HG03060 (cell line): Measurements from ENCODE around the gene NOL3.

Experiments used
- ATAC-seq: cut with Tn5 transposase; IDR thresholded peaks from one replicate; pipeline ENCODE4 v1.9.1; 2021; ENCODE audit warnings: low read depth, moderate number of reproducible peaks; ENCODE audit not compliant: unreplicated experiment

The NOL3 gene

DNA sequence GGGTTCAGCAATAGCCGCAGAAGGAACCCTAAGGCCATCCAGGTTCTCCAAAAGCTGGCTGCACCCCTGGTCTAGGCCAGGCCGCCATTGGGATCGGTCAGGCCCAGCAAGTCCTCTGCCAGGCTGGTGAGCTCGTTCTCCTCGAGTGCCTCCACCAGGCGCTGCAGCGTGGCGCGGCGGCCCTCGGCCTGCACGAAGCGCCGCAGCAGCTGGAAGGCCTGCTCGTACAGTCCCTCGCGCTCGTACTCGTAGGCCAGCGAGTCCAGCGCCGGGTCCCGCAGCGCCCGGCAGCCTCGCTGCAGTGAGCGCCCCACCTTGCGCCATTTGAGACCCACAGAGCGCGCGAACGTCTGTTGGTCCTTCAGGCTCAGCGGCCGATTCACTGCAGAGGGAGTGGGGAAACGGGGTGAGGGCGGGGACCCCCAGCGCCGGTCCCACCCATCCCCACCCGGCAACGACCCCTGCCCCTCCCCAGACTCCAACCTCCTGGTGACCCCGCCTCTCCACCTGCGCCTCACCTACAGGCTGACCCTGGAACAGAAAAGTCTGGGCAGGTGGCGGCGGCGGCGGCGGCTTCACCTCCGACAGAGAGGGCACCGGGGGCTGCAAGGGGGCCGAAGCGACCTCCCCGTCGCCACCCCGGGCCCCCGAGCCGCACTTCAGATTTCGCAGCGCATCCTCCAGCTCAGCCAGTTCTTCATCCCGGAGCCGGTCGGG, 15.6 kb upstream of the NOL3 start:
- ATAC-seq: no peak

DNA sequence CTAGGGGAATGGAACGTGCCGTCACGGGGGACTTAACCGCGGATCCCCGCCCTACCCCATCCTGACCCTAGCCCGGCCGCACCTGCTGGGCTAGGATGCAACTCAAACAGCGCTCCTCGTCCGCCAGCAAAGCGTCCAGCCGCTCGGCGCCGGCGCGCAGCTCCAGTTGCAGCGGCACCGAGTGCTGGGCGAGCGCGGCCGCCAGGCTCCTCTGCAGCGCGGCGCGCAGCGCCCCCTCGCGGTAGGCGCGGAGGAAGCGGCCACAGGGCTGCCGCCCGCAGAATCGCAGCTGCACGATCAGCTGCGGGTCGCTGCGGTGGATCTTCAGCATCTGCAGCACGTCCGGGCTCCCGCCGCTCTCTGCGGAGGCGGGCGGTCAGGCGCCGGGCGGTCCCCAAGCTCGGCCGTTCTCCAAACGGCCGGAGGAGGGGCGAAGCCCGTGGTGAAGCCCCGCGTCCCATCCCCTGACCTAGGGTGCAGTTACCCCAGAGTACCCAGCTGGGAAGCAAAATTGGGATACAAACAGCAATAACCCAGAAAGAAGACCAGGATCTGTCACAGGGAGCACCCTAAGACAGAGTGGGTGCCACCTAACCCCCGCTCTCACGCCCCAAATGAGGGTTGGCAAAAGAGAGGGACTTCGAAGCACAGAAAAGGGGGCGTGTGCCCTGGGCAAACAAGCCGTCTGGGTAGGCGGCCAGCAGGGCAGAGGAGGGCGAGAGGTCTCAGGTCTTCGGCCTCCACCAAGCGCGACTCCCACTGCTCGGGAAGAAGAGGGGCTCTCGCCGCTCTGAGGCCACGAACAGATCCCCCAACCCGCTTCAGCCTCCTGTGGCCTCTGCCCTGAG, 14.8 kb upstream of the NOL3 start:
- no peak for ATAC-seq

DNA sequence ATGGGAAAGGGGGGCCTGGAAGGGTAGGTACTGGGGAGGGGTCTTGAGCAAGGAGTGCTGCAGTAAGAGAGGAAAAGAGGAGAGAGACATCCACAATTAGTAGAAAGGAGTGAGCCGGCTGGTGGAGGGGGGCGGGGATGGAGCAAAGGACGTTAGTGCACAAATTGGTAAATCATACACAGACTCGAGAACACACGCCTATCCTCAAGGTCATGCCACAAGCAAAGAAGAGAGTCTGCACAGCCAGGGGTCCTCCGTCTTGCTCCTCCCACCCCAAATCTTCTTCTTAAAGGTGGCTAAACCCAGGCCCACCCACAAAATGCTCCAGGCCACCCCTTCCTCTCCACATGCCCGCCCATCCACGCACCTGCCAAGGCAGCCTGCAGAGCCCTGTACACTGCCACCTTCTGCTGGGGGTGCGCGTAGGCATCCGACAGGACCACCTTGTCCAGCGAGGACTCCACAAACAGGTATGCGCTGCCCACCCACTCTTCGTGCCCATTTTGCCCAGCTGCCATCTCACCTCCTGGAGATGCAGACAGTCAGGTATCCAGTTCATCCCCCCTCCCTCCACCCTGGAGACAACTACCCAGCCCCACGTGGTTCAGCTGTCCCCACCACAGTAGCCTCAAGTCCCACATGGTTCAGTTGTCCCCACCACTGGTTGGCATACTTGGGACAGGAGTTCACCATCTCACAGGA, 14.0 kb upstream of the NOL3 start:
- no peak for ATAC-seq

DNA sequence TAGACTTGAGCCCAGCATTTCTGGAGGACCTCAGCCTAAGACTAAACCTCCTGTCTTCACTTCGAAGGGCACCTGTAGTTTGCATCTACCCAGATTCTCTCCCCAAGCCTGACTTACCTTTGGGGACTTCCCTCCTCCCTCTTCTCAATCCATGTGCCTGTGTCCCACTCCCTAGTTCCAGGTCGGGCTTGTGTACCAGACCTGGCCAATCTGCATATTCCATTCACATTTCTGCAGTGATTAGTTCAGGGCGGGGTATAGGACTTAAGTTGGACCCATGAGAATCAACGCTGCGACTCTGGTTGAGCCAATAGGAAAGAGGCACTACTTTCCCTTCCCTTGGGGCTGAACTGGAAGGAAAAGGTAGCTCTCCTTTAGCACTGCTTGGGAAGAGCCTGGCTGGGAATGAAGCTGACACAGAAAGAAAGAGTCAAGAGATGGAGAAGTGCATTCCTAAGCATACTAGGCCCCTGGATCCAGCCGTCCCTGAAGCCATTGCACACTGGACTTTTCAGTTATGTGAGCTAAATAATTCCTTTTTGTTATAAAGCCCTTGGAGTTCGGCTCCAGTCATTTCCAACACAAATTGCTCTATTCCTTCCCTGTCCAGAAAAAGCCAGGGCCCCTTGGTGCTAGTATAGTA, 13.1 kb upstream of the NOL3 start:
- ATAC-seq: no peak

DNA sequence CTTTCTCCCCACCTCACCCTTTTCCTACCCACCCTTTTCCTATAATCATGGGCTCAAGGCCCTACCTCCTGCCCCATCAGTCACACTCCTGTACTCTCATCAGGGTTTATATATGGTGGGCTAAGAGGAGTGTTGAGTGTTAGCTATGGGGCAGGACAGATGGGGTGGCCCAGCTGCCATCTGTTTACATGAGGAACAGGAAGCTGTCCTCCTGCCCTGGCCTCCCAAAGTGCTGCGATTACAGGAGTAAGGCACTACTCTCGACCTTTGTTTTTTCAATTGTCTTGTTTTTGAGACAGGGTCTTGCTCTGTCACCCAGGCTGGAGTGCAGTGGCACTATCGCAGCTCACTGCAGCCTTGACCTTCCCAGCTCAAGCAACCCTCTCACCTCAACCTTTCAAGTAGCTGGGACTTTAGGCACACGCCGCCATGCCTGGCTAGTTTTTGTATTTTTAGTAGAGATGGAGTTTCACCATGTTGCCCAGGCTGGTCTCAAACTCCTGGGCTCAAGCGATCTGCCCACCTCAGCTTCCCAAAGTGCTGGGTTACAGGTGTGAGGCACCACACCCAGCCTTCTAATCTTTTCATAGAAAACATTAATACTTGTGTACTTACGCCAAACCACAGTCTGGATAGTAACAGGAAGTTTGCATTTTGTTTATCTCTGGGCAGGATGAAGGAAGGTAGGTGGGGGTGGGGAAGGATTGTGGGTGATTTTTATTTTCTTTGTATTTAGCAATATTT, 12.3 kb upstream of the NOL3 start:
- ATAC-seq: no peak

DNA sequence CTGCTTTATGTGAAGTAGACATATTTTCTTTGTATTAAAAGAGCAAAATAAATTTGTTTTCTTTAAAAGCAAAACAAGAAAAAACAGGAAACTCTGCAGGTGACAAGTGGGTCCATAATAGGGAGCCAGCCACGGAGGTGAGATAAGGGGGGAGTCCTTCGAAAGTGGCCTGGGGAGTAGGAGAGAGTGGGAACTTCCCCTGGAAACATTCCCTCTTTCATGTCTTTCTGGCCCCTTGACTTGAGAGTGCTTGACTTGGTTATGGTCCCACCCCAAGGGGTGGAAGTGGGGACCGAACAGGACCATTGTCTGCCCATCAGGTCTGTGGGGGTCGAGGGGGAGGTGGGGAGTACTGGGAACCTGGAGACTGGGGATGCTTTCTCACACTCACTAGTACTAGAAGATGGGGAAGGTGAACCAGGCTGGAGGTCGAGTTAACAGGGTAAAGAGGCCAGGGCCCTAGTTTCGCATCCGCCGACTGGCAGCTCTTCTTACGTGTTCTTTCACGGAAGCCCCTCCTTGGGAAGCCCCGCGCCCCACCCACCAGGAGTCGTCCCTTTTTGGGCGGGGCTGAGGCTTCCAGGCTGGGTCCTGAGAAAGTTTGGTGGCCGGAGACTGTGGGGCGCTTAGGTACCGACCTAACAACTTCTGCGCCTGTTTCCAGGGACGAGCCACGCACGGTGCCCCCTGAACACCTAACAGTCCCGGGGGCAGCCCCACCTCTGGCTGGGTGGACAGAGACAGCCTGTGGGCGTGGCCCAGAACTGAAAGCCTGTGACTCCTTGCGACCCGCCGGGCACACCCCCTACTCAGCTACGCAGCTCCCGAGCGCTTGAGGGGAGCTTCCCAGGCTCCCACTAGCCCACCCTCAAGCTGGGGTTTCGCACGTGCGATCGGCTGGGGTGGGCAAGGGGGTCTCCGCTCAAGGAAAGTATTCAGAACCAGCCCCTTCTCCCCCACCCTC, 11.4 kb upstream of the NOL3 start:
- ATAC-seq: peak; percentile 31

DNA sequence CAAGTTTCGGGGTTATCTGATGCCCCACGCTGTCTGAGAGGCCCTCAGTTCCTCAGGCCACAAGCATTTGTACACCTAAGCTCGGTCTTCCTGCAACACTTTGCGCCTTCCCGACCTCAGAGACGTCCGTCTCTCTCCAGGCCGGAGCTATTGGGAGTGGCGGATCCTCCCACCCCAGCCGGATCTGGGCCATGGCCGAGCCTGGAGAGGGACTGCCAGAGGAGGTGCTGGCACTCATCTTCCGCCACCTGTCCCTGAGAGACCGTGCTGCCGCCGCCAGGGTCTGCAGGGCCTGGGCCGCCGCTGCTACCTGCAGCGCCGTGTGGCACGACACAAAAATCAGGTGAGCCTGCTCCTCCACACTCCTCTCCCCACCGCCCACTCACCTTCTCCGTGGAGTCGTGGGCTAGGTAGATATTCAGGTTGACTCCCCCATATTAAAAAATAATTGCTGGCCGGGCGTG, 8.7 kb upstream of the NOL3 start:
- ATAC-seq: no peak

DNA sequence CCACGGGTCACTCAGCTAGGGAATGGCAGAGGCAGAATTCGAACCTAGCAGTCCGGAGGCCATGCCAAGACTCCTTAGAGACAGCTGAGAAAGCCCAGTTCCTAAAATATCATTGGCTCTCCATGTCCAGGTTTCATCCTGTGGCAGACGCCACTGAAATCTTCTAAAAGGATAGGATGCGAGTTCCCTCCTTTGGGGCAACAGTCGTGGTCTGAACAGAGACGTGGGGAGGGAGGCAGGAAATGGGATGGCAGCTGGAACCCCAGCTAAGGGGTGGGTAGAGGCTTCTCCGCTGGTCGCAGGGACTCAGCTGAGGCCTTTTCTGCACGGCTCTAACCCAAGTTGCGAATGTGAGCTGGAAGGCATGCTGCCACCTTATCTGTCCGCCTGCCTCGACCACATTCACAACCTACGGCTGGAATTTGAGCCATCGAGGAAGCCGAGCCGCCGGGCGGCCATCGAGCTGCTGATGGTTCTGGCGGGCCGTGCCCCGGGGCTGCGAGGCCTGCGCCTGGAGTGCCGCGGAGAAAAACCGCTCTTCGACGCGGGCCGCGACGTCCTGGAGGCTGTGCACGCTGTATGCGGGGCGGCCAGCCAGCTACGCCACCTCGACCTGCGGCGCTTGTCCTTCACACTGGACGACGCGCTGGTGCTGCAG, 7.7 kb upstream of the NOL3 start:
- ATAC-seq: no peak

DNA sequence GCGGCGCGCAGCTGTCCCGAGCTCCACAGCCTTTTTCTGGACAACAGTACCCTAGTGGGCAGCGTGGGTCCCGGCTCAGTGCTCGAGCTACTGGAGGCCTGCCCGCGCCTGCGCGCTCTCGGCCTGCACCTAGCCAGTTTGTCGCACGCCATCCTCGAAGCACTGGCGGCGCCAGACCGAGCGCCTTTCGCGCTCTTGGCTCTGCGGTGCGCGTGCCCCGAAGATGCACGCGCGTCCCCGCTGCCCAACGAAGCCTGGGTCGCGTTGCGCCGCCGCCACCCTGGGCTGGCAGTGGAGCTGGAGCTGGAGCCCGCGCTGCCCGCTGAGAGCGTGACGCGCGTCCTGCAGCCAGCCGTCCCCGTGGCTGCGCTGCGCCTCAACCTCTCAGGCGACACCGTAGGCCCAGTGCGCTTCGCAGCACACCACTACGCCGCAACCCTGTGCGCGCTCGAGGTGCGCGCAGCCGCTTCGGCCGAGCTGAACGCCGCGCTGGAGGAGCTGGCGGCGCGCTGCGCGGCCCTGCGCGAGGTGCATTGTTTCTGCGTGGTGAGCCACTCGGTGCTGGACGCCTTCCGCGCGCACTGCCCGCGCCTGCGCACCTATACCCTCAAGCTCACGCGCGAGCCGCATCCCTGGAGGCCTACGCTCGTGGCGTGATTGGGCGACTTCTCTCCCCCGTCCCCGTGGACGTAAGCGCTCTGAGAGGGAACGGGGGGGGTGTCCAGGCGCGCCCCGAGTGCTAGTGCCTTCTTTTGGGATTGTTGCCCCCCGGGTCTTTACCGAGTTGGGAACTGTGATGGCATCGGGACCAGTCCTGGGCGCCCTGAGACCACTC, 7.0 kb upstream of the NOL3 start:
- no peak for ATAC-seq

DNA sequence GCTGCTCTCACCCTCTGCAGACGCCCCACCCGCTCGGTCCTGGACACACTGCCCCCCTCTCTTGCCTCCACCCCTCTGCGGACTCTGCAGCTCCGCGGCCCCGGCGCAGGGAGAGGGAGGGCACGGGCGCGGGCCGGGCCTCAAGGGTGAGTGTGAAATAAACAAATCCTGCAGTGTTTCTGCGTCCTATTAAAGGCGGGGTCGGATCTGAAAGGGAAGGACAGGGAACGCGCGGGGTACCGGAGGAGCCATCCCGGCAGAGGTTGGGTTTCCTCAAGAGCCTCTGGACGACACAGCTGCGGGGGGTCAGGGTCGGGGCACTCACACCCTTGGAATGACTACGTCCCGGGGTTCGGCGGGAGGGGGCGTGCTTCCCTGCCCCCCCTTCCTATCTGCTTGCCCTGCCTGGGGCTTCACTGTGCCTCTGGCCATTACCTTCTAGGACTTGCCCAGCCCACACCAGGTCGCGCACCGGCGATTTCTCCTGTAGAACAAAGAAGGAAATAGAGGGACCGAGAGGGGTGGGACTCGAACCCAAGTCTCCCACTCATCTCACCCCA, 6.3 kb upstream of the NOL3 start:
- ATAC-seq: no peak

DNA sequence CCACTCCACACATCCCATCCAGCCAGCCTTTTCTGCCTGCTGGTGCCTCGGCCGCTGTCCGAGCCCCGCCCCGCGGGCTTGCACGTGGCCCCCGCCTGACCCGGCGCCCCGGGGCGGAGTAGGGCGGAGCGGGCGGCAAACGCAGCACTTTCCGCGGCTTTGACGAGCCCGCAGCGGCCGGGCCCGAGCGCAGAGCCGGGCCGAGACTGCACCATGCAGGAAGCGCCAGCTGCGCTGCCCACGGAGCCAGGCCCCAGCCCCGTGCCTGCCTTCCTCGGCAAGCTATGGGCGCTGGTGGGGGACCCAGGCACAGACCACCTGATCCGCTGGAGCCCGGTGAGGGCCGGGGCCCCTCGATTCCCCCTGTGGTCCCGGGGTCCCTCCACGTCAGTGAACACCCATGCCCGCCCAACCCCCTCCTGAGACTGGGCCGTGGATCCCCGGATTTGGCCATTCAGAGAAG, 5.7 kb upstream of the NOL3 start, which contains the start of gene HSF4:
Gene HSF4 (plus strand): TSS at position 147 of the 463 bp plus-strand sequence. CDS start 67 bp downstream, at position 214.
- no peak for ATAC-seq

DNA sequence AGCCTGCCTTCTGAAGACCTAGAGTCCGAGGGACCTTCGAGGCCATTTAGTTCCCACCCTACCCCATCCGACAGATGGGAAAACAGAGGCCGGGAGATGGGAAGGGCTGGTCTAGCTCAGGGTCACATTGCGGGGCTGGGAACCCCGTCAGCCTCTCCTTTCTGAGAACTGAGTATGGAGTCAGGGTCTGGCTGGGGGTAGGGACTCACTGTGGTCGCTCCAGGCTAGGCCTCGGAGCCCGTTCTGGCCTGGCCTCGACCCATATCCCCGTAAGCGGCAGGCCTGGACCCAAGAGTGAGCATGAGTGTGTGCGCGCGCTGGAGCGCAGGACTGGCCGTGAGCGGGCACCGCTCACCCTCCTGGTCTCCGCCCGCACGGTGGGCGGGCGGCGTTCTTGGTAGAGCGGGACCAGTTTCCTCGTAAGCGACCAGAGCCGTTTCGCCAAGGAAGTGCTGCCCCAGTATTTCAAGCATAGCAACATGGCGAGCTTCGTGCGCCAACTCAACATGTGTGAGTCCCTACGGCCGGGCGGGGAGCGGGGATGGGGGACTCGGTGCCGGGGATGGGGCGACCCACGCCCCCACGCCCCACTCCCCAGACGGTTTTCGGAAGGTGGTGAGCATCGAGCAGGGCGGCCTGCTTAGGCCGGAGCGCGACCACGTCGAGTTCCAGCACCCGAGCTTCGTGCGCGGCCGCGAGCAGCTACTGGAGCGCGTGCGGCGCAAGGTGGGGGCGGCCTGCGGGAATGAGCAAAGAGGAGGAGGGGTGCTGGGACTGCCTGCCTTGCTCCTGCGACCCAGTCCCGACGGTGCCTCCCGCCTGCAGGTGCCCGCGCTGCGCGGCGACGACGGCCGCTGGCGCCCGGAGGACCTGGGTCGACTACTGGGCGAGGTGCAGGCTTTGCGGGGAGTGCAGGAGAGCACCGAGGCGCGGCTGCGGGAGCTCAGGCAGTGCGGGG, 4.9 kb upstream of the NOL3 start:
- ATAC-seq: no peak

DNA sequence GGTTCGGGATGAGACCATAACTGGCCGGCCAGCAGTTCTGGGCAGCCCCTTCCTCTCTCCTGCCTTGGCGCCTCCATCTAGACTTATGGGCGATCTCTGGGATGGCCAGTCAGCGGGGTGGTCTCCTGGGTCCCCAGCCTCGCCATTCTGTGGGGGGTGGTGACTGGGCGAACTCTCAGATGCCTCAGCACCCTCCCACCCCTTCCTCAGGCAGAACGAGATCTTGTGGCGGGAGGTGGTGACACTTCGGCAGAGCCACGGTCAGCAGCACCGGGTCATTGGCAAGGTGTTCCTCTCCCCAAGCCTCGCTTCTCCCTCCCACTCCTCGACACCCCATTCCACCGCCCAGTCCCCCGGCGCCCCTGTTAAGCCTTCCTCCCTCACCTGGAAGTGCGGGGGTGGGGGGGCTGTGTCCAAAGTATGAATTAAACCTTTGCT, 4.2 kb upstream of the NOL3 start:
- no peak for ATAC-seq

DNA sequence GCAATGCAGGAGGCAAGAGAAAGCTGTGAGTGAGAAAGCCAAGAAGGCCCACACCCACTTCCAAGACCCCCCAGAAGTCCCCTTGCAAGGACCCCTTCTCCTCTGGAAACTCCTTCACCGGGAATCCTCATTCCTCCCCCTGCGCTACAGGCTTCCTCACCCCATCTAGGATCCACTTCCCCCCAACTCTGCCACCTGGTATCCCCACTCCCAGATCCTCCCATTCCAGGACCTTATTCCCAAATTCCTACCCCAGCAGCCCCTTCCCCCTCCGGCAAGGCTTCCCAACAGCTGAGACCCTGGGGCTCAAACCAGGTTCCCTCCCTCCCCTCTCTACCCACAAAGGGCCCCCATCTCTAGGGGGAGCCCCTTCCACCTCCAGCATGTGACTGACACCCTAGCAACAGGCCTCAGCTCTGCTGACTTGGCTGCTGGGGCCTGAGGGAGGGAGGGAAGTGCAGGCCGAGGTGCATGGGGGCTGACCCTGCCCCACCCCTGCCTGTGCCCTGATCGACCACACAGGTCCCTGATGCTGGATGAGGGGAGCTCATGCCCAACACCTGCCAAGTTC, 3.7 kb upstream of the NOL3 start:
- ATAC-seq: no peak

DNA sequence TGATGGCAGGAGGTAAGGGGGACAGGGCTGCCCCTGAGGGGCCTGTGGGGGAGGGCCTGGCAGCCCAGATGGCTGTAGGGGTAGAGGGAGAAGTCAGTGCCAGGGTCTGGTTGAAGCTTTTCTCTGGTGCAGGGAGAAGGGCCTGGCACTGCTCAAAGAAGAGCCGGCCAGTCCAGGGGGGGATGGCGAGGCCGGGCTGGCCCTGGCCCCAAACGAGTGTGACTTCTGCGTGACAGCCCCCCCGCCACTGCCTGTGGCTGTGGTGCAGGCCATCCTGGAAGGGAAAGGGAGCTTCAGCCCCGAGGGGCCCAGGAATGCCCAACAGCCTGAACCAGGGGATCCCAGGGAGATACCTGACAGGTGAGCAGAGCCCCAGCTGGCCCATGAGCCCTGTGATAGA, 2.8 kb upstream of the NOL3 start:
- ATAC-seq: no peak
